ENCODE measurements around the gene FXYD6. TPM values are rescaled to one million over a fixed set of nuclear protein-coding genes. Genes with fewer than 3 reads are reported as not detected.

The FXYD6 gene
- total RNA-seq, 4 donors from 2014 or later, result 2.9 to 17.7 (median 5.4) TPM

DNA sequence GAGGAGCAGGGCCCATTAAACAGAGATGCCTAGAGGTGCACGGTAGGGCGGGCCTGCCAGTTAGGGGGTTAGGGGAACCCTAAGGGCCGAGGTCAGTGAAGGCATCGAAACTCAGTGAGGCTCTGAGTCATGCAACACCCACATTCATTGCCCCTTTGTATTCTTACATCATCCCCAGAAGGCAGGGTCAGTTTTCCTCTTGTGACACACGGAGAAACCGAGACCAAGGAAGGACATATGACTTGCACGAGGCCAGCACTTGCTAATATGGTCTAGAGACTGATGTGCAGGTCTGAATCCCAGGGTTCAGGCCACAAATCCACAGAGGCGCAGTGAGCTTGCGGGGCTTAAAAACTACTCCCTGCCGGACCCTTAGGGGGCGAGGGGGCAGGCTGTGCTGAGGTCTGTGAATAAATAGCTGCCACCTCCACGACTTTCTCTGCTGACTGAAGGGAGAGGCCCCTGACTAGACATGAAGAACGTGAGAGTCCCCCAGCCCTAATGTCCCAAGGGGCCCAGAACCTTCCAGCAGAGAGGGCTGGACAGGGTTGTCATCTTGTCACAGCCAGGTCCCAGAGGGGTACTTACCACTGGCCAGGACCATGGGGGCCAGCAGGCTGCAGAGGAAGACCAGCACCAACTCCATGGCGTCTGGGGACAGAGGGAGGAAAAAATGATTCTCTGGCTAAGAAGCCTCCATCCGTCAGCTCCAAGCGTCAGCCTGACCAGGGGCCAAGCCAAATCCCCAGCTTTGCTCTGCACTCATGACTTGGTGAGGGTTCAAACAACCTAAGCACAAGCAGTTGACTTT is 34.1 kb downstream of the FXYD6 start:
- peaks cover 0 to 5% of the 10 kb centered on the region in 2 donors for H3K4me1 ChIP-seq
- no peak overlapping the region for H3K4me3 ChIP-seq
- peak overlapping the region in 2 of 4 donors; percentile 20 to 34 for H3K27ac ChIP-seq
- no peaks in the 10 kb centered on the region for H3K9me3 ChIP-seq
- in situ Hi-C loops (cut with MboI; ENCODE audit: low sequenced_read_pairs in 4 of 4), result loop anchor here (5.0 to 10.0 kb wide), 2 partner anchors 105 to 202 kb away; no protein-coding TSS in a partner anchor
- H3K27me3 ChIP-seq, result no peaks in the 10 kb centered on the region
- TF ChIP-seq, protein P1, sequence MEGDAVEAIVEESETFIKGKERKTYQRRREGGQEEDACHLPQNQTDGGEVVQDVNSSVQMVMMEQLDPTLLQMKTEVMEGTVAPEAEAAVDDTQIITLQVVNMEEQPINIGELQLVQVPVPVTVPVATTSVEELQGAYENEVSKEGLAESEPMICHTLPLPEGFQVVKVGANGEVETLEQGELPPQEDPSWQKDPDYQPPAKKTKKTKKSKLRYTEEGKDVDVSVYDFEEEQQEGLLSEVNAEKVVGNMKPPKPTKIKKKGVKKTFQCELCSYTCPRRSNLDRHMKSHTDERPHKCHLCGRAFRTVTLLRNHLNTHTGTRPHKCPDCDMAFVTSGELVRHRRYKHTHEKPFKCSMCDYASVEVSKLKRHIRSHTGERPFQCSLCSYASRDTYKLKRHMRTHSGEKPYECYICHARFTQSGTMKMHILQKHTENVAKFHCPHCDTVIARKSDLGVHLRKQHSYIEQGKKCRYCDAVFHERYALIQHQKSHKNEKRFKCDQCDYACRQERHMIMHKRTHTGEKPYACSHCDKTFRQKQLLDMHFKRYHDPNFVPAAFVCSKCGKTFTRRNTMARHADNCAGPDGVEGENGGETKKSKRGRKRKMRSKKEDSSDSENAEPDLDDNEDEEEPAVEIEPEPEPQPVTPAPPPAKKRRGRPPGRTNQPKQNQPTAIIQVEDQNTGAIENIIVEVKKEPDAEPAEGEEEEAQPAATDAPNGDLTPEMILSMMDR (IDR thresholded peaks at IDR 0.05 in 4 of 5, conservative IDR thresholded peaks at IDR 0.05 in 1 of 5), result no peak
- no peak for TF ChIP-seq POLR2A (IDR thresholded peaks at IDR 0.05)
- DNase-seq (peak in 1 of 2 donors; percentile 53), ATAC-seq (peak; percentile 43 to 77)
- intact Hi-C loops (cut with DNase I; ENCODE audit: low total_unique reads), result loop anchor here (5.0 kb wide), 2 partner anchors 35 to 65 kb away; no protein-coding TSS in a partner anchor
- H3K36me3 ChIP-seq, result no peaks in the 10 kb centered on the region

DNA sequence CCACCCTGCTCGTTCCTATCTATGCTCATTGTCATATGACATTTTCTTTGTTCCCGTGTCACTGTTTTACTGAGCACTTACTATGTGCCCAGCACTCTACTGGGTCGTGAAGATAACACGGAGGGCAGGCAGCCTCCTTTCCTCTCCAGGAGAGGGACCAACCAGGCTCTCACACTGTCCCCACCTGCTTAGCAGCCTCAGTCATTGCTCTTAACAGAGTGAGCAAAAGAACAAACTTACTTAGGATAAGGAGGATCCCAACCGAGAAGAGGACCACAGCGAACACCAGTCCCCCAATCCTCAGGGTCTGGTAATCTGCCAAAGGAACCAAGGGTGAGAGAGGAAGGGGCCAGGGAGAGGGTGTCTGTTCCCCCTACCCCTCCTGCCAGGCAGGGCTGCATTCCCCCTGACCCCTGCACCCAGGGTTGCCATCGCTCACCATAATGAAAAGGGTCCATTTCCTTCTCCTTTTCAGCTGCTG is 34.9 kb downstream of the FXYD6 start:
- no peak overlapping the region for H3K4me3 ChIP-seq
- in situ Hi-C loops (cut with MboI; ENCODE audit: low sequenced_read_pairs in 4 of 4), result loop anchor here (5.0 to 10.0 kb wide), 2 partner anchors 106 to 203 kb away; no protein-coding TSS in a partner anchor
- no peaks in the 10 kb centered on the region for H3K36me3 ChIP-seq
- no peaks in the 10 kb centered on the region for H3K27me3 ChIP-seq
- peaks cover 0 to 5% of the 10 kb centered on the region in 2 donors for H3K4me1 ChIP-seq
- H3K9me3 ChIP-seq, result no peaks in the 10 kb centered on the region
- DNase-seq (no peak), ATAC-seq (no peak)
- peak overlapping the region in 1 of 4 donors; percentile 20 for H3K27ac ChIP-seq
- TF ChIP-seq POLR2A (IDR thresholded peaks at IDR 0.05), result no peak
- intact Hi-C loops (cut with DNase I; ENCODE audit: low total_unique reads), result loop anchor here (5.0 kb wide), 2 partner anchors 34 to 66 kb away; no protein-coding TSS in a partner anchor

DNA sequence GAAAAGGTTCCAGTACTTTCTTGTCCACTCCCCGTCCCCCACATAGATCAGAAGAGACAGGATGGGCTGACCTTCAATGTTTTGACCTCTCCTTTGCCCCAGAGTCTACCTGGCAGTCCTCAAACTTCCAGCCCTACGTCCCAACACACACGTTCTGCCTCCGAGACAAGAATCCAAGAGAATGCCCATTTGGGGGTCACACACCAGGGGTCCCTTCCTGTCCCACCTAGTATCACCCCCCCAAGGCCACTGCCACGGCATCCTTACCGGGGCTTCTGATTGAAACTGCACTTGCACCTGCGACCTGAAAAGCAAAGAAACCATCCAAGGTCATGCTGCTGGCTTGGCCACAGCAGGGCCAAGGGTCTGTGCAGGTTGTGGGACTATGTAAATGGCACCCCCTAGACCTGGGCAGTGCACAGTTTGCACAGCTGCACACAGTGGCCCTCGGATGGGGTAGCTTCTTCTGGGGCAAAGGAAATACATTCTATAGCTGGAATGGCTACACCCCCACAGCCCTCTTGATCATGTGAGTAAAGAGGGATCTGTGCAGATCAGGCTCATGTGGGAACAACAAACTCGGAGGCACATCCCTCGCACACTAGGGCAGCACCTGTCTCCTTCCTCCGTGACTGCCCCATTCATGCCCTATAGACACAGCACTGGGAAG is 35.4 kb downstream of the FXYD6 start:
- TF ChIP-seq, protein P1 (IDR thresholded peaks at IDR 0.05 in 4 of 5, conservative IDR thresholded peaks at IDR 0.05 in 1 of 5), result no peak
- no peak for TF ChIP-seq POLR2A (IDR thresholded peaks at IDR 0.05)
- in situ Hi-C loops (cut with MboI; ENCODE audit: low sequenced_read_pairs in 4 of 4) (loop anchor here (5.0 to 10.0 kb wide), 2 partner anchors 106 to 204 kb away; no protein-coding TSS in a partner anchor), intact Hi-C loops (cut with DNase I; ENCODE audit: low total_unique reads) (loop anchor here (5.0 kb wide), 2 partner anchors 34 to 66 kb away; no protein-coding TSS in a partner anchor)
- Histone ChIP-seq H3K4me3 (no peak overlapping the region), H3K4me1 (peaks cover 0 to 5% of the 10 kb centered on the region in 2 donors), H3K9me3 (no peaks in the 10 kb centered on the region), H3K27me3 (no peaks in the 10 kb centered on the region), H3K27ac (no peak overlapping the region), H3K36me3 (no peaks in the 10 kb centered on the region)
- DNase-seq, result no peak
- ATAC-seq, result no peak

DNA sequence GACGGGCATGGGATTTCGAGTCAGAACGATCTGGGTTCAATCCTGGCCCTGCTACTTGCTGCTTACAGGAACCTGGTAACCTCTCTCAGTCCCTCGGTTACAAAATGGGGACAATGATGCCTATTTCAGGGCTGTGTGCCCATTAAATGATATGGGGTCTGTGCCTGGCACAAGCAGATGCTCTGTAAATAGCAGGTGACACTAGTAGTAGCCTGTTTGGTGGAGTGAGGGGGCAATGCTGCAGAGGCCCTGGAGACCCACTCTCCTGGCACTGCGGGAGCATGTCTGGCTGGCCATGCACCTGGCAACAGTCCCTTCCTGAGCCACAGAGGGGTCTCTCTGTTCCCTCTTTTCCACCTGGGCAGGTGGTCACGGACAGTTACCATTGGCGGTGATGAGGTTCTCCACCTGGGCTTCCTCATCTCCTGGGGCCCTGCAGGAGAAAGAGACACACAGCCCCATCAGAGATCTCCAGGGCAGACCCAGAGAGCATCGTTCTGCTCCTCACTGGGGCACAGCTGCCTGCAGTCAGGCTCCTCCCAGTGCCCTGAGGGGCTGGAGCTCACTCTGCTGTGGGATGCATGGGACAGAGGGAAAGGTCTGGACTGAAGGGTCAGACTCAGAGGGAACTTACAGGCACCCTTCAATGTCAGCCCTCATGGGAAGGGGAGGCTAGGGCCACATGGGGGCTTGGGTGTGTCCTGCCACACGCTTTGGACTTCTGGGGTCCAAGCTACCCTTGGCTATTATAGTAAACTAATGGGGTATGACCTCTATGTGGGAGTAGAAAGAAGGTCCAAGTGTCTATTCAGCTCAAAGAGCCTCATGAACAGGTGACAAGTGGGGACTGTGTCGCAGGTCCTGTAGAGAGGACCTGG is 36.3 kb downstream of the FXYD6 start:
- H3K27me3 ChIP-seq, result no peaks in the 10 kb centered on the region
- in situ Hi-C loops (cut with MboI; ENCODE audit: low sequenced_read_pairs in 4 of 4), result loop anchor here (5.0 to 10.0 kb wide), 2 partner anchors 107 to 205 kb away; no protein-coding TSS in a partner anchor
- H3K36me3 ChIP-seq, result no peaks in the 10 kb centered on the region
- no peak for ATAC-seq
- H3K4me3 ChIP-seq, result no peak overlapping the region
- H3K9me3 ChIP-seq, result no peaks in the 10 kb centered on the region
- no peak overlapping the region for H3K27ac ChIP-seq
- H3K4me1 ChIP-seq, result peaks cover 0 to 5% of the 10 kb centered on the region in 2 donors
- intact Hi-C loops (cut with DNase I; ENCODE audit: low total_unique reads), result loop anchor here (5.0 kb wide), 2 partner anchors 33 to 67 kb away; no protein-coding TSS in a partner anchor
- no peak for DNase-seq
- TF ChIP-seq POLR2A (IDR thresholded peaks at IDR 0.05), result no peak
- TF ChIP-seq, protein P1 (IDR thresholded peaks at IDR 0.05 in 4 of 5, conservative IDR thresholded peaks at IDR 0.05 in 1 of 5), result no peak

All from gastrocnemius medialis (tissue), 4 donors.